ENCODE results near the gene C9orf57. TPM values are rescaled to one million over a fixed set of nuclear protein-coding genes. Genes with fewer than 3 reads are reported as not detected.
"Not testable (repeated sequence)": the region's sequence is repeated elsewhere in the genome, so short reads cannot be mapped to it uniquely, and the experiment has no call there.

Gene C9orf57
- polyA plus RNA-seq, 6 donors from 2014 or later: not detected

DNA sequence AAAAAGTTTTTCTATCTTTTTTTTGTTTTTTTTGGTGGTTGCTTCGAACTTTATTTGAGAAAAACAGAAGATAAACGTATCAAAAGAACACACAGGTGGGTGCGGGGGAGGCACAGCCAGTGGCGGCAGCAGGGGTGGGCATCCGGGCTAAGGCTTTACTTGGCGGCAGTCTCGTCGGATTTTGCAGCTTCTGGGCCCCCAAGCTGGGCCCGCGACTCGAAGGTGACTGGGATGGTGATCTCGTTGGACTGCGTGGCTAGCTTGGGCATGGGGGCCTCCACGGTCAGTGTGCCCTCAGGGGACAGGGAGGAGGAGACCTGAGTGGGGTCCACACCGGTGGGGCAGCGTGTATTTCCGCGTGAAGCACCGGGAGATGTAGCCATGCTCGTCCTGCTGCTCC, 52.7 kb downstream of the C9orf57 start:
- not testable (repeated sequence) for DNase-seq

GRCh38 chr9:72006501-72006900, 53.9 kb downstream of the C9orf57 start:
- Mint-ChIP-seq H3K27ac (peak overlapping the region in 1 of 6 donors; percentile 31), H3K4me1 (no peaks in the 10 kb centered on the region), H3K27me3 (no peaks in the 10 kb centered on the region), H3K4me3 (no peak overlapping the region), H3K9me3 (no peaks in the 10 kb centered on the region), H3K36me3 (no peaks in the 10 kb centered on the region)
- DNase-seq (no peak), ATAC-seq (ENCODE audit: low read depth in 2 of 2) (no peak)

More for the DNA sequence above, 52.7 kb downstream of the C9orf57 start:
- H3K4me1 Mint-ChIP-seq; H3K27me3 Mint-ChIP-seq; H3K4me3 Mint-ChIP-seq; H3K9me3 Mint-ChIP-seq; ATAC-seq (ENCODE audit: low read depth in 2 of 2); H3K27ac Mint-ChIP-seq; H3K36me3 Mint-ChIP-seq: not testable (repeated sequence)

DNA sequence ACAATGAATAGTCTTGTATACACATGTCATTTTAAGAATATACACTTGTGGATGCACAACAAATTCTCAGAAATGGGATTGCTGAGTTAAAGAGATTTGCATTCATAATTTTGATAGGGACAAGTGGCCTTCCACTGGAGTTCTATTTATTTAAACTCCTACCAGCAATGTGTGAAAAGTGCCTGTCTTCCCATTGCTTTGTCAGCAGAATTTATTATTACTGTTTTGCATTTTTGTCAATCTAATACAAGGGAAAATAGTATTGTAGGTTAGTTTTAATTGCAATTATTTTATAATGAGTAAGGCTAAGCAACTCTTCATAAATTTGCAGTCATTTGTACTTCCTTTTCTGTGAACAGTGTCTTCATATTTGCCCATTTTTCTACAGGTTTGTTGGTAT, 55.0 kb downstream of the C9orf57 start:
- Mint-ChIP-seq H3K4me1 (no peaks in the 10 kb centered on the region), H3K4me3 (no peak overlapping the region), H3K27me3 (no peaks in the 10 kb centered on the region), H3K36me3 (no peaks in the 10 kb centered on the region), H3K27ac (no peak overlapping the region), H3K9me3 (peaks cover 0 to 8% (median 0%) of the 10 kb centered on the region in 7 donors)
- DNase-seq (no peak), ATAC-seq (ENCODE audit: low read depth in 2 of 2) (no peak)

Other genes with a start within 250 kb of the C9orf57 start
- gene ABHD17B, start 149.4 kb downstream of the C9orf57 start, polyA plus RNA-seq (ENCODE audit: low read depth in 6 of 6): 10 to 100 TPM; 47.4 to 83.9 (median 60.2) TPM
- 10 to 100 TPM in 4 of 6 donors, 1 to 10 TPM in 2; 2.1 to 15.7 (median 11.6) TPM for gene C9orf85, start 149.0 kb downstream of the C9orf57 start, polyA plus RNA-seq (ENCODE audit: low read depth in 6 of 6)
- gene GDA, start 88.8 kb upstream of the C9orf57 start, polyA plus RNA-seq (ENCODE audit: low read depth in 6 of 6): under 1 TPM in 2 of 6 donors, not detected in 4; 0.11 to 0.49 TPM

Measured in naive B cell (primary cell).